HepG2 (cell line): ENCODE data around the gene SLC38A3. TPM values are rescaled to one million over a fixed set of nuclear protein-coding genes. Genes with fewer than 3 reads are reported as not detected.

Experiments
- ARNTL ChIP-seq: sonication (generic); formaldehyde crosslinking; IDR thresholded peaks from 2 replicates; pipeline ENCODE4 v1.4.0; 2020; ENCODE audit warnings: mild to moderate bottlenecking, missing genetic modification reagents
- ATF7-NPFF ChIP-seq: sonication (generic); formaldehyde crosslinking; IDR thresholded peaks from 2 replicates; pipeline ENCODE4 v1.8.1; 2023; ENCODE audit warnings: mild to moderate bottlenecking, low read depth, missing genetic modification reagents, moderate library complexity
- HDAC6 ChIP-seq: fragments of 200-600 bp; sonication (generic); IDR thresholded peaks from 2 replicates; pipeline ENCODE4 v1.7.0; 2017; ENCODE audit warnings: mild to moderate bottlenecking, antibody characterized with exemption, low read length, low read depth
- HNF4G ChIP-seq, 2 experiments: sonication (generic) in 1 of 2; formaldehyde crosslinking in 1 of 2; IDR thresholded peaks; 2 replicates each; pipeline versions ENCODE4 v1.4.0 to v1.6.1; 2011 to 2020; ENCODE audit warnings: borderline replicate concordance in 2 of 2, low read depth in 2 of 2, mild to moderate bottlenecking in 2 of 2, low read length in 1 of 2, missing genetic modification reagents in 1 of 2, moderate library complexity in 1 of 2
- HNRNPL ChIP-seq: fragments of 200-400 bp; formaldehyde crosslinking; IDR thresholded peaks from 2 replicates; pipeline ENCODE4 v1.6.1; 2017; ENCODE audit warnings: mild to moderate bottlenecking, low read depth, low read length
- ZNF3 ChIP-seq: IDR thresholded peaks from 2 replicates; pipeline ENCODE4 v1.7.0; 2017; ENCODE audit warnings: inconsistent platforms
- ZNF607 ChIP-seq: sonication (generic); formaldehyde crosslinking; IDR thresholded peaks from 2 replicates; pipeline ENCODE4 v1.5.1; 2020; ENCODE audit warnings: missing genetic modification reagents, mild to moderate bottlenecking, borderline replicate concordance
- ZNF816 ChIP-seq: sonication (generic); formaldehyde crosslinking; IDR thresholded peaks from 2 replicates; pipeline ENCODE4 v1.8.0; 2022; ENCODE audit warnings: missing genetic modification reagents, mild to moderate bottlenecking, borderline replicate concordance
- polyA plus RNA-seq, 8 experiments: library from polyadenylated mRNA; depleted of rRNA in 3 of 8; stranded (reverse) in 7 of 8; unstranded in 1 of 8; fragments of >200 nt; fragmentation: Illumina TruSeq in 4 of 8; extraction: Trizol in 4 of 8; gene quantifications; 2 replicates each; pipeline versions ENCODE4 v1.2.1 to v1.2.3, GENCODE V29; 2011 to 2016; ENCODE audit warnings: low read depth in 4 of 8, missing spikeins in 1 of 8, mixed read lengths in 1 of 8; ENCODE audit not compliant: insufficient read depth in 1 of 8
- total RNA-seq, 5 experiments: library from RNA; depleted of rRNA; stranded (reverse); fragments of >200 nt; fragmentation: Illumina TruSeq; extraction: Trizol; gene quantifications; 2 replicates each; pipeline ENCODE4 v1.2.3, GENCODE V29; 2016; ENCODE audit warnings: low read depth in 1 of 5
- TF ChIP-seq, protein P1 (sequence below): sonication (generic); formaldehyde crosslinking; IDR thresholded peaks from 2 replicates; pipeline ENCODE4 v1.5.0; 2020; ENCODE audit warnings: mild to moderate bottlenecking, missing genetic modification reagents, borderline replicate concordance
- TF ChIP-seq, protein P2 (sequence below): sonication (generic); formaldehyde crosslinking; IDR thresholded peaks from 2 replicates; pipeline ENCODE4 v1.9.0; 2021; ENCODE audit warnings: missing genetic modification reagents, borderline replicate concordance
- TF ChIP-seq, protein P3 (sequence below): sonication (generic); formaldehyde crosslinking; IDR thresholded peaks from 2 replicates; pipeline ENCODE4 v1.5.1; 2020; ENCODE audit warnings: mild to moderate bottlenecking, missing genetic modification reagents

The SLC38A3 gene
- total and polyA plus RNA-seq, 2 of the 13 experiments (the other 11 are each of a cell fraction or from before 2014, with no cell fraction given): 29.8 to 164 TPM

DNA sequence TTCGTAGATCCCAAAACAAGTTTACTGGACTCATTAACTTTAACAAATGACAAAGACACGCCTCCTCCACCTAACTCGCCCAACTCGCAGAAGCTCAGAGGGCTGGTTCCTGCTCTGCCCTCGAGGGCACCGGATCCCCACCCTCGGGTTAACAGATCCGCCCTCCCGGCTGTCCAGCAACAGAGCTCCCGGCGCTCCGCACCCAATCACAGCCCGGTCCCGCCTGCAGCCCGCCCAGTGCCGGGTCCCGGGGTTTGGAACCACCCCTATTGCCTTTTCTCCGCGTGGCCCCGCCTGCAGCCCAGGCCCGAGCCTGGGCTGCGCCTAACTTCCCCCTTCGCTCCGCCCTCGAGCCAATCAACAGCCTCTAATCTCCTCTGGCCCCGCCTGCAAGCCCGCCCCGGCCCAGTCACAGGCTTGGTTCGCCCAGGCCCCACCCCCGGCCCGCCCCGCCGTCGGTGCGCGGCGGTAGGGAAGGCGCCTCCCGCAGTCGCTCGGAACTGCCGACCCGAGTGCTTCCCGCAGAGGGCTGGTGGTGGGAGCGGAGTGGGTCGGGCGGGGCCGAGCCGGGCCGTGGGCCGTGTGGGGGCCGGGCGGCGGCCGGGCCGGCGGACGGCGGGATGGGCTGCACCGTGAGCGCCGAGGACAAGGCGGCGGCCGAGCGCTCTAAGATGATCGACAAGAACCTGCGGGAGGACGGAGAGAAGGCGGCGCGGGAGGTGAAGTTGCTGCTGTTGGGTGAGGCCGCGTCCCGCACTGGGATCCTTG lies 30.8 kb downstream of the SLC38A3 start, which contains the start of gene GNAI2 (continued):
- TF ChIP-seq, protein P1, sequence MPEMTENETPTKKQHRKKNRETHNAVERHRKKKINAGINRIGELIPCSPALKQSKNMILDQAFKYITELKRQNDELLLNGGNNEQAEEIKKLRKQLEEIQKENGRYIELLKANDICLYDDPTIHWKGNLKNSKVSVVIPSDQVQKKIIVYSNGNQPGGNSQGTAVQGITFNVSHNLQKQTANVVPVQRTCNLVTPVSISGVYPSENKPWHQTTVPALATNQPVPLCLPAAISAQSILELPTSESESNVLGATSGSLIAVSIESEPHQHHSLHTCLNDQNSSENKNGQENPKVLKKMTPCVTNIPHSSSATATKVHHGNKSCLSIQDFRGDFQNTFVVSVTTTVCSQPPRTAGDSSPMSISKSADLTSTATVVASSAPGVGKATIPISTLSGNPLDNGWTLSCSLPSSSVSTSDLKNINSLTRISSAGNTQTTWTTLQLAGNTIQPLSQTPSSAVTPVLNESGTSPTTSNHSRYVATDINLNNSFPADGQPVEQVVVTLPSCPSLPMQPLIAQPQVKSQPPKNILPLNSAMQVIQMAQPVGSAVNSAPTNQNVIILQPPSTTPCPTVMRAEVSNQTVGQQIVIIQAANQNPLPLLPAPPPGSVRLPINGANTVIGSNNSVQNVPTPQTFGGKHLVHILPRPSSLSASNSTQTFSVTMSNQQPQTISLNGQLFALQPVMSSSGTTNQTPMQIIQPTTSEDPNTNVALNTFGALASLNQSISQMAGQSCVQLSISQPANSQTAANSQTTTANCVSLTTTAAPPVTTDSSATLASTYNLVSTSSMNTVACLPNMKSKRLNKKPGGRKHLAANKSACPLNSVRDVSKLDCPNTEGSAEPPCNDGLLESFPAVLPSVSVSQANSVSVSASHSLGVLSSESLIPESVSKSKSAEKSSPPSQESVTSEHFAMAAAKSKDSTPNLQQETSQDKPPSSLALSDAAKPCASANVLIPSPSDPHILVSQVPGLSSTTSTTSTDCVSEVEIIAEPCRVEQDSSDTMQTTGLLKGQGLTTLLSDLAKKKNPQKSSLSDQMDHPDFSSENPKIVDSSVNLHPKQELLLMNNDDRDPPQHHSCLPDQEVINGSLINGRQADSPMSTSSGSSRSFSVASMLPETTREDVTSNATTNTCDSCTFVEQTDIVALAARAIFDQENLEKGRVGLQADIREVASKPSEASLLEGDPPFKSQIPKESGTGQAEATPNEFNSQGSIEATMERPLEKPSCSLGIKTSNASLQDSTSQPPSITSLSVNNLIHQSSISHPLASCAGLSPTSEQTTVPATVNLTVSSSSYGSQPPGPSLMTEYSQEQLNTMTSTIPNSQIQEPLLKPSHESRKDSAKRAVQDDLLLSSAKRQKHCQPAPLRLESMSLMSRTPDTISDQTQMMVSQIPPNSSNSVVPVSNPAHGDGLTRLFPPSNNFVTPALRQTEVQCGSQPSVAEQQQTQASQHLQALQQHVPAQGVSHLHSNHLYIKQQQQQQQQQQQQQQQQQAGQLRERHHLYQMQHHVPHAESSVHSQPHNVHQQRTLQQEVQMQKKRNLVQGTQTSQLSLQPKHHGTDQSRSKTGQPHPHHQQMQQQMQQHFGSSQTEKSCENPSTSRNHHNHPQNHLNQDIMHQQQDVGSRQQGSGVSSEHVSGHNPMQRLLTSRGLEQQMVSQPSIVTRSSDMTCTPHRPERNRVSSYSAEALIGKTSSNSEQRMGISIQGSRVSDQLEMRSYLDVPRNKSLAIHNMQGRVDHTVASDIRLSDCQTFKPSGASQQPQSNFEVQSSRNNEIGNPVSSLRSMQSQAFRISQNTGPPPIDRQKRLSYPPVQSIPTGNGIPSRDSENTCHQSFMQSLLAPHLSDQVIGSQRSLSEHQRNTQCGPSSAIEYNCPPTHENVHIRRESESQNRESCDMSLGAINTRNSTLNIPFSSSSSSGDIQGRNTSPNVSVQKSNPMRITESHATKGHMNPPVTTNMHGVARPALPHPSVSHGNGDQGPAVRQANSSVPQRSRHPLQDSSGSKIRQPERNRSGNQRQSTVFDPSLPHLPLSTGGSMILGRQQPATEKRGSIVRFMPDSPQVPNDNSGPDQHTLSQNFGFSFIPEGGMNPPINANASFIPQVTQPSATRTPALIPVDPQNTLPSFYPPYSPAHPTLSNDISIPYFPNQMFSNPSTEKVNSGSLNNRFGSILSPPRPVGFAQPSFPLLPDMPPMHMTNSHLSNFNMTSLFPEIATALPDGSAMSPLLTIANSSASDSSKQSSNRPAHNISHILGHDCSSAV (CRISPR knock-in tag): no peak
- TF ChIP-seq ZNF3 (CRISPR knock-in tag): no peak
- TF ChIP-seq, protein P2, sequence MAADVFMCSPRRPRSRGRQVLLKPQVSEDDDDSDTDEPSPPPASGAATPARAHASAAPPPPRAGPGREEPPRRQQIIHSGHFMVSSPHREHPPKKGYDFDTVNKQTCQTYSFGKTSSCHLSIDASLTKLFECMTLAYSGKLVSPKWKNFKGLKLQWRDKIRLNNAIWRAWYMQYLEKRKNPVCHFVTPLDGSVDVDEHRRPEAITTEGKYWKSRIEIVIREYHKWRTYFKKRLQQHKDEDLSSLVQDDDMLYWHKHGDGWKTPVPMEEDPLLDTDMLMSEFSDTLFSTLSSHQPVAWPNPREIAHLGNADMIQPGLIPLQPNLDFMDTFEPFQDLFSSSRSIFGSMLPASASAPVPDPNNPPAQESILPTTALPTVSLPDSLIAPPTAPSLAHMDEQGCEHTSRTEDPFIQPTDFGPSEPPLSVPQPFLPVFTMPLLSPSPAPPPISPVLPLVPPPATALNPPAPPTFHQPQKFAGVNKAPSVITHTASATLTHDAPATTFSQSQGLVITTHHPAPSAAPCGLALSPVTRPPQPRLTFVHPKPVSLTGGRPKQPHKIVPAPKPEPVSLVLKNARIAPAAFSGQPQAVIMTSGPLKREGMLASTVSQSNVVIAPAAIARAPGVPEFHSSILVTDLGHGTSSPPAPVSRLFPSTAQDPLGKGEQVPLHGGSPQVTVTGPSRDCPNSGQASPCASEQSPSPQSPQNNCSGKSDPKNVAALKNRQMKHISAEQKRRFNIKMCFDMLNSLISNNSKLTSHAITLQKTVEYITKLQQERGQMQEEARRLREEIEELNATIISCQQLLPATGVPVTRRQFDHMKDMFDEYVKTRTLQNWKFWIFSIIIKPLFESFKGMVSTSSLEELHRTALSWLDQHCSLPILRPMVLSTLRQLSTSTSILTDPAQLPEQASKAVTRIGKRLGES (CRISPR knock-in tag): no peak
- TF ChIP-seq, protein P3, sequence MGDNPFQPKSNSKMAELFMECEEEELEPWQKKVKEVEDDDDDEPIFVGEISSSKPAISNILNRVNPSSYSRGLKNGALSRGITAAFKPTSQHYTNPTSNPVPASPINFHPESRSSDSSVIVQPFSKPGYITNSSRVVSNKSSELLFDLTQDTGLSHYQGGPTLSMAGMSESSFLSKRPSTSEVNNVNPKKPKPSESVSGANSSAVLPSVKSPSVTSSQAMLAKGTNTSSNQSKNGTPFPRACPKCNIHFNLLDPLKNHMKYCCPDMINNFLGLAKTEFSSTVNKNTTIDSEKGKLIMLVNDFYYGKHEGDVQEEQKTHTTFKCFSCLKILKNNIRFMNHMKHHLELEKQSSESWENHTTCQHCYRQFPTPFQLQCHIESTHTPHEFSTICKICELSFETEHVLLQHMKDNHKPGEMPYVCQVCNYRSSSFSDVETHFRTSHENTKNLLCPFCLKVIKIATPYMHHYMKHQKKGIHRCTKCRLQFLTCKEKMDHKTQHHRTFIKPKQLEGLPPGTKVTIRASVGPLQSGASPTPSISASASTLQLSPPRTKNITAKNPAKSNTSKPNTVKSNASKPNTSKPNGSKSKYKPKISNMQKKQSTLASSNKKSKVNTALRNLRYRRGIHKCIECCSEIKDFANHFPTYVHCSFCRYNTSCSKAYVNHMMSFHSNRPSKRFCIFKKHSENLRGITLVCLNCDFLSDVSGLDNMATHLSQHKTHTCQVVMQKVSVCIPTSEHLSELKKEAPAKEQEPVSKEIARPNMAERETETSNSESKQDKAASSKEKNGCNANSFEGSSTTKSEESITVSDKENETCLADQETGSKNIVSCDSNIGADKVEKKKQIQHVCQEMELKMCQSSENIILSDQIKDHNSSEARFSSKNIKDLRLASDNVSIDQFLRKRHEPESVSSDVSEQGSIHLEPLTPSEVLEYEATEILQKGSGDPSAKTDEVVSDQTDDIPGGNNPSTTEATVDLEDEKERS (CRISPR knock-in tag): no peak
- no peak for TF ChIP-seq HDAC6
- peak; percentile 60; the same call in 1 of the 2 replicates for TF ChIP-seq ATF7-NPFF
- TF ChIP-seq HNRNPL: 0 out of 2 replicates have a peak, but pooled peaks have one; percentile 71
- no peak for TF ChIP-seq ARNTL (CRISPR knock-in tag)
- TF ChIP-seq HNF4G (IDR thresholded peaks at IDR 0.05; ENCODE audit: borderline replicate concordance, low read depth, low read length): no peak
- no peak for TF ChIP-seq HNF4G (CRISPR knock-in tag; IDR thresholded peaks at IDR 0.05; ENCODE audit: borderline replicate concordance, low read depth)
- peak; percentile 55; the same call in 1 of the 2 replicates for TF ChIP-seq ZNF816 (CRISPR knock-in tag)
- TF ChIP-seq ZNF607: no peak
